ENCODE results near the gene STAMBP.

Gene STAMBP

DNA sequence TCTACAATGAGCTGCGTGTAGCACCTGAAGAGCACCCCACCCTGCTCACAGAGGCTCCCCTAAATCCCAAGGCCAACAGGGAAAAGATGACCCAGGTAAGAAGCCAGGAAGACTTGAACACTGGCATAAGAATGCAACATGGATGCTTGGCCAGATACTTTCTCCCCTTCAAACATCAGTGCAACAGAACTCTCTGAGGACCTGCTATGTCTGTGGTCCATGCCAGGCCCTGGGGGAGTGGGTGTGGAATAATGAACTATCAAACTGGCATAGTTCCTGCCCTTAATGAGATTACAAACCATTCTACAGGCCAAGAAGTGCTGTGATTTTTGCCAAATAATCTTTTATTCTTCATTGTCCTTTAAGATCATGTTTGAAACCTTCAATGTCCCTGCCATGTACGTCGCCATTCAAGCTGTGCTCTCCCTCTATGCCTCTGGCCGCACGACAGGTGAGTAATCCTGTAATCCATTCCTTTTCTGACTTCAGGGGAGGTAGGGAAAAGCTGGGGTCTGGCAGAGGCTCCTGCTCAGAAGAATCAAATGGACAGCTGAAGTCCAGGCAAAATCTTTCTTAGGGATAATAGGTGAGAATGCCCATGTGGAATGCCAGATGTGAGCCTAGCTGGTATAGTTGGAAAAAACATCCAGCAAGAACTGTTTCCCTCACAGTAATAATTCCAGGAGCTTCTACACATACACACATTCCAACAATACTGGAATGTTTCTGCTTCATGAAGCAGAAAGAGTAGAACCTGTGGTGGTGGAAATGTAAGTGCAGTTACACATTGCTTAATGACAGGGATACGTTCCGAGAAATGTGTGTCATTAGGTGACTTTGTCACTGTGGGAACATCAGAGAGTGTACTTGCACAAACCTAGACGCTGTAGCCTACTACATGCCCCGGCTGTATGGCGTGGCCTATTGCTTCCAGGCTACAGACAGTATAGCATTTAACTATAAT, 80.2 kb downstream of the STAMBP start:
- DNase-seq: no peak

DNA sequence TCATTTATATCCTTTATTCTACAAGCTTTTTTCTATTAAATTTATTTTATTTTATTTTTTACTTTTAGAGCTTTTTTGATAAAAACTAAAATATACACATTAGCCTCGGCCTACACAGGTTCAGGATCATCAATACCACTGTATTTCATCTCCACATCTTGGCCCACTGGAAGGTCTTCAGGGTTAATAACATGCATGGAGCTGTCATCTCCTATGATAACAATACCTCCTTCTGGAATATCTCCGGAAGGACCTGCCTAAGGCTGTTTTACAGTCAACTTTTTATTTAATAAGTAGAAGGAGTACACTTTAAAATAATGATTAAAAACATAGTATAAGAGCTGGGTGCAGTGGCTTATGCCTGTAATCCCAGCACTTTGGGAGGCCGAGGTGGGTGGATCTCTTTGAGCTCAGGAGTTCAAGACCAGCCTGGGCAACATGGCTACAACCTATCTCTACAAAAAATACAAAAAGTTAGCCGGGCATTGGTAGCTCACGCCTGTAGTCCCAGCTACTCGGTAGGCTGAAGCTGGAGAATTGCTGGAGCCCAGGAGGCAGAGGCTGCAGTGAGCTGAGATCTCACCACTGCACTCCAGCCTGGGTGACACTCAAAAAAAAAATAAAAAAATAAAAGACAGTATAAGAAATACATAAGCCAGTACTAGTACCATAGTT, 82.2 kb downstream of the STAMBP start:
- DNase-seq: no peak

DNA sequence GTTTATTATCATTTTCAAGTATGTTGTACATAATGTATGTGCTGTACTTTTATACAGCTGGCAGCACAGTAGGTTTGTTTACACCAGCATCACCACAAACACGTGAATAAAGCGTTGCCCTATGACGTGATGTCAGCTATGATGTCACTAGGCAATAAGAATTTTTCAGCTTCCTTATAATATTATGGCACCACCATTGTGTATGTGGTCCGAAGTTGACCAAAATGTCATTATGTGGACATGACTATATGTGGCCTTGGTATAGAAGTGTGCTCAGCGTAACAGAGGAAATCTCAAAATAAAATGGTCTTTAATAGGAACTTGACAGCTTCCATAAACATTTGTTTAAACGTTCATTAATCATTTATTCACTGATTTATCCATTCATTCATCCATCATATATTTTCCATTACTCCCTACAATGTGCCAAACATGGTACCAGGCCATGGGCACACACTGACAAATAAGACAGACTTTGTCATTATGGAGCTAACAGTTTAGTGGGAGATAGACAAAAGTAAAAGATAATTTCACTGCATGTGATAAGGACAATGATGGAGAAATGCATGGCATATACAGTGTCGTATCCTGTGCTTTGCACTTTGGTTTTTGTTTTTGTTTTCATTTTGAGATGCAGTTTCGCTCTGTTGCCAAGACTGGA, 82.9 kb downstream of the STAMBP start:
- DNase-seq: no peak

DNA sequence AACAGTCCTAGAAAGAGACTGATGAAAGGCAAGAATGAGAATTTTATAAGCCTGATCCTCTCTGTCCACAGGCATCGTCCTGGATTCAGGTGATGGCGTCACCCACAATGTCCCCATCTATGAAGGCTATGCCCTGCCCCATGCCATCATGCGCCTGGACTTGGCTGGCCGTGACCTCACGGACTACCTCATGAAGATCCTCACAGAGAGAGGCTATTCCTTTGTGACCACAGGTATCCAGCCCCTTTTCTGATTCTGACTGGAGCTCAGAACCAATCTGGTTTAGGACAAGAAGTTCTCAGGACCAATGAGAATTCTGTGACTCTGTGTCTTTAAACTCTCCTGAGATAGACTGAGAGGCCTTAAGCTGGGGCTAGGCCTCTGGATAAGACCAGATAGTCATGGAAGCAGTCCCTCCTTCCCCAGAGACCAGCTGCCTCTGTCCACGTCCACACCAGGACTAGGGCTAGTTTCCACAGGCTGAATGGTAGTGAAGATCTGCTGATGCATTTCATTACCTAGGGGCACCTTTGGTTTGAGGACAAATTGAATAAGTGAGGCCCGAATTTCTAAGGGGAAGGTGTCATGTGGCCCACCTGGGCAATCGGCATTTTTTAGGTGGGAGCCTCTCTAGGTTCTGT, 84.8 kb downstream of the STAMBP start:
- no peak for DNase-seq

DNA sequence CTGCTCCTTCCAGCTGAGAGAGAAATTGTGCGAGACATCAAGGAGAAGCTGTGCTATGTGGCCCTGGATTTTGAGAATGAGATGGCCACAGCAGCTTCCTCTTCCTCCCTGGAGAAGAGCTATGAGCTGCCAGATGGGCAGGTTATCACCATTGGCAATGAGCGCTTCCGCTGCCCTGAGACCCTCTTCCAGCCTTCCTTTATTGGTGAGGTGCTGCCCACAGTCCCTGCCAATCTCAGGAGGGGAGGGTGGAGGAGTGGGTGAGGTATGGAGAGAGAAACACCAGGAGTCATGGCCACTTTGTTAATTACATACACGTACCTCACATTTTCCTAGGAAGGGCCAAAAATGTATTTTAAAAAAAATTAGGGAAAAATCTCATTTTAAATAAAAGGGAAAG, 85.9 kb downstream of the STAMBP start:
- no peak for DNase-seq

DNA sequence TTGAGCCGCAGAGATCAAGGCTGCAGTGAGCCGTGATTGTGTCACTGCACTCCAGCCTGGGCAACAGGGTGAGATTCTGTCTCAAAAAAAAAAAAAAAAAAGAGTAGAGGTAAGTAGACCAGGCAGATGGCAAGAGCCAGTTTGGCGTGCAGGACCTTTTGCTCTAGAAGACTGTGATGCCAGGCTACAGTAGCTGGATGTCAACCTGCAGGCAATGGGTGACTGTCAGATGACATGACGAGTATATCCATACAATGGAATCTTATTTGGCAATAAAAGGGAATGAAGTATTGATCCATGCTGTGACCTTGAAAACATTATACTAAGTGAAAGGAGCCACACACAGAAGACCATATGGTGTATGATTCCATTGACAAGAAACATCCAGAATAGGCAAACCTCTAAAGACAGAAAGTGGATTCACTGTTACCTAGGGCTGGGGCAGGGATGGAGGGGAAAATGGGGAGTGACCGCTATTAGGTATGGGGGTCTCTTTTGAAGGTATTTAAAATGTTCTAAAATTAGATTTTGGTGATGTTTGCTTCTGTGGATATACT, 86.8 kb downstream of the STAMBP start:
- no peak for DNase-seq

DNA sequence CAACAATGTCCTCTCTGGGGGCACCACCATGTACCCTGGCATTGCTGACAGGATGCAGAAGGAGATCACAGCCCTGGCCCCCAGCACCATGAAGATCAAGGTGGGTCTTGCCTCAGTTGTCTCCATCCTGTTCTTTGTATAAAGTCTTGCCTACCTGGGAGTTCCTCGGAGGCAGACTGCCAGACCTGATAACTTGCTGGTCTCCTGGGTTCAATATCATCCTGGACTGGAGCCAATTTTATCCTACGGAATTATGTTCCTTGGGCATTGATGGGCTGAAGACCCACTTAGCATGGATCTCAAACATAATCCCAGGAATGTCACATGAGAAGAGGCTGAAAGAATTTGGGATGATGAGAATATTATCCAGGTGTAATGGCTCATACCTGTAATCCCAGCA, 87.9 kb downstream of the STAMBP start:
- DNase-seq: no peak

DNA sequence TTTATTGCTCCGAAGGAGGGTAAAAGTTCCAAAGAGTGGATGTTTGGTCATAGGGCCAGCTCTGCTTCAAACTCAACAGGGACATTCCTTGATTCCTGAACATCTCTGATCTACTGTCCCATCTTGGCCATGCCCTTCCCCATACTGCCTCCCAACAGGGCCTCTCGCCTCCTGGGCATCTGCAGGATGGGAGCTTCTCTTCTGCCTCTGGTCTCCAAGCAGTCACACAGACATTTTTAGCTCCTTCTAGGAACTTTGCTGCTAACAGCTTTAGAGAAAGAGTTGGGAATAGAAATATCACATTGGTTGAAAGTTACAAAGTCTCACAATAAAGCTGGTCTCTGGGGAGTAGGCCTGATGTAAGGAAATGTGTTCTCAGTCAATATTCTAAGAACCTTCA, 88.5 kb downstream of the STAMBP start:
- DNase-seq: no peak

DNA sequence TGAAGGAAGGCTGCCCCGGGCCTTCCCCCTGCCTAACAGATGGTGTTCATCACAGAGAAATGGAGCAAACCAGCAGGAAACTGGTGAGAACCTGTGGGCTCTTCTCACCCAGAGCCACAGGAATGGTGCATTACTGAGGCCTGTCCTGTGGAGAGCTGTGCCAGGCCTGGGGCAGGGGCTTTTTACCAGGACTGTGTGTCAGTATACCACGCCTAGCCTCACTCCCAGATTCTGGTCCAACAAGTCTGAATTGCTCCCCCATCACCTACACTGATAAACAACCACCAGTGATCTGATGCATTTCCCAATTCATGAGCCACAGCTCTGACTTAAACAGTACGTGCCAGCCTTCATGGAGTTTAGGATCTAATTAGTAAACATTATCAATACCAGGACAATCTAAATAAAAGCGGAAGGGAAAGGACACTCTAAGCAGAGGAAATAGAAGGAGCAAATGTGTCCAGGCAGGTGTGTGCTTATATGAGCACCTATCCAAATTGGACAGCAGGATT, 89.0 kb downstream of the STAMBP start:
- DNase-seq: no peak

DNA sequence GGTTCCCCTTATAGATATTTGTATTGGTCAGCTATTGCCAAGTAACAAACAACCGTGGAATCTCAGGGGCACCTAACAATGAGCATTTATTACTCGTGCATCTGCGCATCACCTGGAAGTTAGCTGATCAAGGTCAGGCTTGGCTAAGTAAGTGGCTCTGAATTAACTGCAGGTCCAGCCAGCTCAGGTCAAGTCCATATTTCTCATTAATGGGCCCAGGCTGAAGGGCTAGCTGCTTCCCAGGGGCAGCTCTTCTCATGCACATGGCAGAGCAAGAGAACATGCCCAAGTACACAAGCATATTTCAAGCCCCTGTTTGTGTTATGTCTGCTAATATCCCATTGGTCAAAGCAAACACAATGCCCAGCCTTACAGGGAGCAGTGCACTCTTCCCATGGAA, 90.1 kb downstream of the STAMBP start:
- DNase-seq: no peak

DNA sequence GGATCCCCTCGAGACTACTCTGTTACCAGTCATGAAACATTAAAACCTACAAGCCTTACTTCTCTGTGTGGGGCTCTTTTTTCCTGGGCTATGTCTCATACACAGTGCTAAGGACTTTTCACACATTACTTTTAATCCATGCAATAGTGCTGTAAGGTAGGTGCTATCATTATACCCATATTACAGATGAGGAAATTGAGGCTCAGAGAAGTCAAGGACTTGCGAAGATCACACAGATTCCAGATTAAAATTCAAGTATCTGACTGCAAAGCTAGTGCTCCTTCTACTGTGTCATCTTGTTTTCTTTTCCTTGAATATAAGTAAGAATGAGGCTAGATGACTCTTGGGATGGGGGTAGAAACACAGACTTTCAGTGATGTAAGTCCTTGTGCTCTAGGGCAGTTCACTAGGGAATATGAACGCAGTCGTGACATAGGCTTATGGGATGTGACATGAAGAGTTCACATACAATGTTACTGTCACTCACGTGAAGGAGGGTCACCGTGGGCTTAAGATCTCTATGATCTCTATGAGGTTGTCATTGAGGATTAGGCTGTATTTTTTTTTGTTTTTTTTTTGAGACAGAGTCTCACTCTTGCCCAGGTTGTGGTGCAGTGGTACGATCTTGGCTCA, 91.0 kb downstream of the STAMBP start:
- DNase-seq: no peak

DNA sequence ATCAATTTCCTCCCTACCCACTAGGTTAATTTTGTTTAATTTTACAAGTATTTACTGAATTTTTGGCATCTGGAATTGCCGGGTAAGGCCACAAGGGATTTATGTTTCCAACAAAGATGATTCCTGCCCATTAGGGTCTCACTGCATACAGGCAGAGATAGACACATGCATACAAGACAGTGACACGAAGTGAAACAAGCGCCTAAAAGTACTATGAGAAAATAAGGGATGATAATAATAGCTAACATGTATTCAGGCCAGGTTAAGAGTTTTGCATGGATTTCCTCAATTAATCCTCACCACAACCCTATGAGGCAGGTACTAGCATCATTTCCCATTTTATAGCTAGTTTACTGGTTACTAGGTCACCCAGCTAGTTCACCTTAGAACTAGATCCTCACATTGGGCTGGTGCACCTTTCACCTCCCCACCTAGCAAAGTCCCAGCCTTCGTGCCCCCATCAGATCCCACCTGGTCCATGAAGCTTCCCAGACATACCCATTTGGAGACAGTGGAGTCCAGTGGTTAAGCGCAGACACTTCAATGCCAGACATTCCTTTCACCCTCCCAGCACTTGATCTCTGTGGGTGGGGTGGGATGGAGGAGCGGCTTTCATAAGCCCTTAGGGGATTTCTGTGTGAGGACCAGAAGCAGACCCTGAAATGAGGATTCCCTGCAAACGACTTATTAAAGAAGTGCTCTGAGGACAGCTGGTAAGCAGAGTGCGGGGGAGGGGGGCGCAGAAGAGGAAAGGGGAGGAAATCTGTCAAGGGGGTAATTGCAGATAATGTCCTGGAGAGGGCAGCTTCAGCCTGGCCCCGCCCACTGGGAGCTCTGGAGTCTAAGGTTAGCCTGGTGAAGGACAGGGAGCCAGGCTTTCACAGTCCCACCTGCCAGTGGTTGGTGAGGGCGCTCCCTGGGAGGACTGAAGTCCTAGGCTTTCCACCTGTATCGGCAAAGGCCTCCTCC, 92.1 kb downstream of the STAMBP start:
- no peak for DNase-seq

DNA sequence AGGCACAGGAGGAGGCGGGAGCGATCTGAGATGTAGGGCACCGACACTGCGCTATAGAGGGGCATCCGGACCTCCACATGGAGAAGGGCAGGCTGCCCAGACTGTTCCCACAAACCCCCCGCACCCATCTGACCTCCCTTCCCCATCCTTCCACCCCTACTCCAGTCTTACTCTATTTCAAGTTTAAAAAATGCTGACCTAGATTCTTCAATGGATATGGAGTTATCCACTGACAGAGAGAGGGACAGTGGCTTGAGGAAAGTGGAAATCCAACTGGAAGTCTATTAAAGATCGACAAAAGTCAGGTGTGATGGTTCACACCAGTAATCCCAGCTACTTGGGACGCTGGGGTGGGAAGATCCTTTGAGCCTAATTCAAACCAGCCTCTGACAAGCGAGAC, 92.8 kb downstream of the STAMBP start:
- DNase-seq: no peak

DNA sequence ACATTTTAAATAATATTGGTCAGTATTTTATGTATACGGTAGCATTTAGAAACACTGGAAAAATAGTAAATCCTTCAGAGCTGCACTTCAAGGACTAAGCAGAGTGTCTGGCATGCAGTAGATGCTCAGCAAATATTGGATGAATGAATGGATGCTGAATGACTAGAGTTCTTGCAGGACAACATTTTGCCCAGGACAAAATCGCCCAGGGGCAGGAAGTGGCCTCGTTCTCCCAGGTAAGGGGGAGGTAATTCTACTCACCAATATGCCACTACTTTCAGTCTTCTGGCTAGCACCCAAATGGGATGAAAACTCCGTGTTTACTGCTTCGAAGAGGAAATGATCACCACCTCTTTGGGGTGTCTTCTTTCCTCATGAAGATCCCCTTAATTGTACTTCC, 93.9 kb downstream of the STAMBP start:
- DNase-seq: no peak

Data from KG1 (cell line).